ENCODE data around the gene ADPRS. TPM values are rescaled to one million over a fixed set of nuclear protein-coding genes. Genes with fewer than 3 reads are reported as not detected.

ADPRS gene
- total and polyA plus RNA-seq, 9 of the 15 experiments (the other 6 are each of a cell fraction or from before 2014, with no cell fraction given), result 5.9 to 40.0 (median 27.4) TPM

DNA sequence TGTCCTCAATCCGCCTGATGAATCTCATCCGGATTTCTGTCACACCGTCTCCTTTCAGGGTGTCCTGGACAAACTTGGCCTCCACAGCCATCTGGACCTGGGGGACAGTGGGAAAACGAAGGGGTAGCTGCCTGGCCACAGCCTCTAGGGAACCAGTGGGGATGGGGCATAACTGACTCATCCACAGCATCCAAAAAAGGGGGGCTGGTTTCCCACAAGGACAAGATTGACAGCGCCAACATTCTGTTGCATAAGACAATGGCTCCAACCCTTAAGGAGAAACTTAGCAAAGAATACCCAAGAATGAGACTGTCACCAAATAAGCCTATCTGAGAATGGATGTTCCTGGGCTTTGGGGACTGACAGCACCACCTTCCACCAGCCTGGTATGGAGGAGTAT is 48.5 kb downstream of the ADPRS start:
- peaks cover 5 to 6% of the 10 kb centered on the region in 2 experiments; a peak in 3 of 5 replicates for H3K4me1 ChIP-seq (replicated peaks in 1 of 2; ENCODE audit: control insufficient read depth in 2 of 2, insufficient read depth in 2 of 2, low read length in 2 of 2)
- peaks cover 4% of the 10 kb centered on the region for H3K9me1 ChIP-seq (ENCODE audit: control insufficient read depth, insufficient read depth, low read length)
- H3K27me3 ChIP-seq (ENCODE audit: control insufficient read depth in 2 of 2, insufficient read depth in 2 of 2, low read length in 2 of 2), result no peaks in the 10 kb centered on the region
- H3K4me3 ChIP-seq, result no peak overlapping the region
- no peak overlapping the region for H2AFZ ChIP-seq (ENCODE audit: low read depth, low read length)
- TF ChIP-seq, protein P1, sequence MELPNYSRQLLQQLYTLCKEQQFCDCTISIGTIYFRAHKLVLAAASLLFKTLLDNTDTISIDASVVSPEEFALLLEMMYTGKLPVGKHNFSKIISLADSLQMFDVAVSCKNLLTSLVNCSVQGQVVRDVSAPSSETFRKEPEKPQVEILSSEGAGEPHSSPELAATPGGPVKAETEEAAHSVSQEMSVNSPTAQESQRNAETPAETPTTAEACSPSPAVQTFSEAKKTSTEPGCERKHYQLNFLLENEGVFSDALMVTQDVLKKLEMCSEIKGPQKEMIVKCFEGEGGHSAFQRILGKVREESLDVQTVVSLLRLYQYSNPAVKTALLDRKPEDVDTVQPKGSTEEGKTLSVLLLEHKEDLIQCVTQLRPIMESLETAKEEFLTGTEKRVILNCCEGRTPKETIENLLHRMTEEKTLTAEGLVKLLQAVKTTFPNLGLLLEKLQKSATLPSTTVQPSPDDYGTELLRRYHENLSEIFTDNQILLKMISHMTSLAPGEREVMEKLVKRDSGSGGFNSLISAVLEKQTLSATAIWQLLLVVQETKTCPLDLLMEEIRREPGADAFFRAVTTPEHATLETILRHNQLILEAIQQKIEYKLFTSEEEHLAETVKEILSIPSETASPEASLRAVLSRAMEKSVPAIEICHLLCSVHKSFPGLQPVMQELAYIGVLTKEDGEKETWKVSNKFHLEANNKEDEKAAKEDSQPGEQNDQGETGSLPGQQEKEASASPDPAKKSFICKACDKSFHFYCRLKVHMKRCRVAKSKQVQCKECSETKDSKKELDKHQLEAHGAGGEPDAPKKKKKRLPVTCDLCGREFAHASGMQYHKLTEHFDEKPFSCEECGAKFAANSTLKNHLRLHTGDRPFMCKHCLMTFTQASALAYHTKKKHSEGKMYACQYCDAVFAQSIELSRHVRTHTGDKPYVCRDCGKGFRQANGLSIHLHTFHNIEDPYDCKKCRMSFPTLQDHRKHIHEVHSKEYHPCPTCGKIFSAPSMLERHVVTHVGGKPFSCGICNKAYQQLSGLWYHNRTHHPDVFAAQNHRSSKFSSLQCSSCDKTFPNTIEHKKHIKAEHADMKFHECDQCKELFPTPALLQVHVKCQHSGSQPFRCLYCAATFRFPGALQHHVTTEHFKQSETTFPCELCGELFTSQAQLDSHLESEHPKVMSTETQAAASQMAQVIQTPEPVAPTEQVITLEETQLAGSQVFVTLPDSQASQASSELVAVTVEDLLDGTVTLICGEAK (IDR thresholded peaks at IDR 0.05), result no peak
- TF ChIP-seq, protein P1 (CRISPR knock-in tag; IDR thresholded peaks at IDR 0.05), result no peak
- TF ChIP-seq NBN (IDR thresholded peaks at IDR 0.05; ENCODE audit: low read depth), result no peak
- TF ChIP-seq, protein P2, sequence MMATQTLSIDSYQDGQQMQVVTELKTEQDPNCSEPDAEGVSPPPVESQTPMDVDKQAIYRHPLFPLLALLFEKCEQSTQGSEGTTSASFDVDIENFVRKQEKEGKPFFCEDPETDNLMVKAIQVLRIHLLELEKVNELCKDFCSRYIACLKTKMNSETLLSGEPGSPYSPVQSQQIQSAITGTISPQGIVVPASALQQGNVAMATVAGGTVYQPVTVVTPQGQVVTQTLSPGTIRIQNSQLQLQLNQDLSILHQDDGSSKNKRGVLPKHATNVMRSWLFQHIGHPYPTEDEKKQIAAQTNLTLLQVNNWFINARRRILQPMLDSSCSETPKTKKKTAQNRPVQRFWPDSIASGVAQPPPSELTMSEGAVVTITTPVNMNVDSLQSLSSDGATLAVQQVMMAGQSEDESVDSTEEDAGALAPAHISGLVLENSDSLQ (IDR thresholded peaks at IDR 0.05), result peak; percentile 35; the same call in 1 of the 2 replicates
- TF ChIP-seq, protein P3, sequence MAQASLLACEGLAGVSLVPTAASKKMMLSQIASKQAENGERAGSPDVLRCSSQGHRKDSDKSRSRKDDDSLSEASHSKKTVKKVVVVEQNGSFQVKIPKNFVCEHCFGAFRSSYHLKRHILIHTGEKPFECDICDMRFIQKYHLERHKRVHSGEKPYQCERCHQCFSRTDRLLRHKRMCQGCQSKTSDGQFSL (CRISPR knock-in tag; IDR thresholded peaks at IDR 0.05), result no peak
- TF ChIP-seq, protein P3 (tag; IDR thresholded peaks at IDR 0.05), result no peak
- H3K79me2 ChIP-seq (ENCODE audit: control insufficient read depth, insufficient read depth, low read length), result peaks cover 14% of the 10 kb centered on the region
- intact Hi-C loops (cut with micrococcal nuclease) (no loop called here), in situ Hi-C loops (cut with MboI) (no loop called here)
- FAIRE-seq (no peak), ATAC-seq (no peak), DNase-seq (ENCODE audit: extremely low read depth in 1 of 4, low spot score in 3 of 4) (no peak)
- peaks cover 52% of the 10 kb centered on the region for H3K36me3 ChIP-seq (ENCODE audit: control insufficient read depth, insufficient read depth, low read length)
- no peaks in the 10 kb centered on the region for H3K9me3 ChIP-seq (replicated peaks; ENCODE audit: control insufficient read depth, insufficient read depth, low read depth, low read length)
- H4K20me1 ChIP-seq (replicated peaks; ENCODE audit: control insufficient read depth, insufficient read depth, low read length), result peaks cover 11% of the 10 kb centered on the region; the same call in 1 of the 2 replicates
- no TSS peak for BruUV-seq (replicated peaks)
- no peak overlapping the region for H3K9ac ChIP-seq (ENCODE audit: insufficient read depth in 1 of 2, low read depth in 2 of 2, low read length in 2 of 2)
- no peak overlapping the region for H3K4me2 ChIP-seq (ENCODE audit: insufficient read depth, low read length)
- WGBS (ENCODE audit: insufficient coverage, low coverage, missing lambda C conversion rate), result 80% methylated on average over 5 of the region's 5 CpGs
- H3K27ac ChIP-seq (ENCODE audit: extremely low read depth, low read depth, low read length), result no peak overlapping the region
- ChIA-PET POLR2A (no interaction called here), CTCF (ENCODE audit: low intra/inter-chr PET ratio) (interaction anchor here (0.6 to 5.8 kb wide), 2 partner anchors 37 to 62 kb away, joined by 3 to 116 read pairs; no protein-coding TSS in a partner anchor)
